OCI-LY7 (cell line): Measurements from ENCODE around the gene CDCA5. TPM values are rescaled to one million over a fixed set of nuclear protein-coding genes. Genes with fewer than 3 reads are reported as not detected.

ENCODE experiments used
- BruUV-seq: library from RNA; stranded (reverse); fragments of 400-500 nt; replicated peaks from 2 replicates; lab custom pipeline; 2021; lab: Mats Ljungman, UMichigan
- CTCF ChIA-PET: fragments of 300-600 bp; sonication (Branson Sonifier 250); formaldehyde crosslinking; loops from one replicate; lab custom pipeline; 2022; ENCODE audit warnings: antibody characterized with exemption; ENCODE audit not compliant: unreplicated experiment; lab: Charles Lee
- POLR2A ChIA-PET: fragments of 300-600 bp; sonication (Branson Sonifier 250); formaldehyde crosslinking; loops from one replicate; lab custom pipeline; 2022; ENCODE audit warnings: antibody characterized with exemption; lab: Charles Lee
- DNase-seq: peaks from one replicate; pipeline ENCODE4 v3.0.0-alpha.2; 2015; ENCODE audit warnings: low spot score
- H2AFZ ChIP-seq: fragments of 200-600 bp; sonication (generic), shearing (Covaris generic); 2 replicates; pipeline ENCODE4 v1.6.1; 2014; ENCODE audit warnings: mild to moderate bottlenecking, antibody characterized with exemption, low read length, moderate library complexity
- H3K27ac ChIP-seq: fragments of 200-600 bp; sonication (generic); 2 replicates; pipeline ENCODE4 v1.5.1; 2014; ENCODE audit warnings: mixed run types, low read depth, mild to moderate bottlenecking, moderate library complexity, low read length, inconsistent platforms; ENCODE audit not compliant: poor library complexity, severe bottlenecking
- H3K36me3 ChIP-seq: fragments of 200-600 bp; sonication (generic); 2 replicates; pipeline ENCODE4 v1.6.1; 2014; ENCODE audit warnings: mild to moderate bottlenecking, antibody characterized with exemption, low read length, moderate library complexity, mixed read lengths; ENCODE audit not compliant: insufficient read depth
- H3K4me1 ChIP-seq: fragments of 200-600 bp; sonication (generic); 2 replicates; pipeline ENCODE4 v1.5.1; 2014; ENCODE audit warnings: mild to moderate bottlenecking, low read length; ENCODE audit not compliant: insufficient read depth, poor library complexity, severe bottlenecking
- H3K4me2 ChIP-seq: fragments of 200-600 bp; sonication (generic); 2 replicates; pipeline ENCODE4 v1.6.1; 2014; ENCODE audit warnings: mild to moderate bottlenecking, low read length
- H3K4me3 ChIP-seq: fragments of 200-600 bp; sonication (generic); 2 replicates; pipeline ENCODE4 v1.5.1; 2014; ENCODE audit warnings: mild to moderate bottlenecking, low read depth, low read length; ENCODE audit not compliant: poor library complexity, severe bottlenecking
- H3K79me2 ChIP-seq: fragments of 200-600 bp; sonication (generic); 2 replicates; pipeline ENCODE4 v1.6.1; 2016; ENCODE audit warnings: low read depth, mild to moderate bottlenecking, low read length, moderate library complexity, mixed read lengths; ENCODE audit not compliant: insufficient read depth
- H3K9me2 ChIP-seq: fragments of 200-600 bp; sonication (generic); 2 replicates; pipeline ENCODE4 v1.6.1; 2016; ENCODE audit warnings: mild to moderate bottlenecking, low read length, mixed read lengths; ENCODE audit not compliant: insufficient read depth
- H3K9me3 ChIP-seq: fragments of 200-600 bp; sonication (generic); 2 replicates; pipeline ENCODE4 v1.6.1; 2014; ENCODE audit warnings: mild to moderate bottlenecking, mixed run types, low read length, mixed read lengths
- H4K20me1 ChIP-seq: fragments of 200-600 bp; sonication (generic); 2 replicates; pipeline ENCODE4 v1.6.1; 2014; ENCODE audit warnings: mild to moderate bottlenecking, antibody characterized with exemption, low read length, moderate library complexity, mixed read lengths; ENCODE audit not compliant: insufficient read depth
- CTCF ChIP-seq: fragments of 200-600 bp; sonication (generic); conservative IDR thresholded peaks from 2 replicates; pipeline ENCODE4 v1.5.1; 2014; ENCODE audit warnings: mild to moderate bottlenecking, antibody characterized with exemption, low read length, moderate library complexity, mixed read lengths
- EZH2phosphoT487 ChIP-seq: fragments of 200-600 bp; sonication (generic); IDR thresholded peaks from 2 replicates; pipeline ENCODE4 v1.6.1; 2018; ENCODE audit warnings: low read depth, borderline replicate concordance, mild to moderate bottlenecking, mixed run types, antibody characterized with exemption, low read length, moderate library complexity, mixed read lengths
- intact Hi-C: fragments of 100-400 bp; cut with micrococcal nuclease; formaldehyde crosslinking; loops from one replicate; pipeline ENCODE4 v1.10.0; 2022; ENCODE audit not compliant: unreplicated experiment
- total RNA-seq, 2 experiments: library from RNA; depleted of rRNA in 1 of 2; stranded (reverse); fragments of >200 nt in 1 of 2; shearing (Covaris generic) in 1 of 2; gene quantifications; 2 replicates each; pipeline ENCODE4 v1.2.3, GENCODE V29; 2014 to 2022

Gene CDCA5
- total RNA-seq, 2 experiments from 2014 or later = 135 to 151 TPM

- Histone ChIP-seq H3K9me3 (no peaks in the 10 kb centered on the region), H4K20me1 (peaks cover 8% of the 10 kb centered on the region; the same call in 1 of the 2 replicates), H2AFZ (no peak overlapping the region), H3K27ac (peak overlapping the region; percentile 36), H3K4me2 (peak overlapping the region; percentile 91; the same call in 1 of the 2 replicates), H3K4me1 (peaks cover 49% of the 10 kb centered on the region), H3K79me2 (peaks cover 4% of the 10 kb centered on the region; the same call in 1 of the 2 replicates), H3K36me3 (peaks cover 40% of the 10 kb centered on the region), H3K4me3 (peak overlapping the region; percentile 69), H3K9me2 (no peaks in the 10 kb centered on the region)
- no TSS peak for BruUV-seq
- TF ChIP-seq EZH2phosphoT487 (no peak), CTCF (no peak)
- intact Hi-C loops = loop anchor here (1.0 to 10.0 kb wide), 4 partner anchors 98 to 336 kb away; partner anchors contain the start of genes CDC42EP2 and SF1
- DNase-seq = no peak
- ChIA-PET POLR2A (interaction anchor here (1.0 to 2.2 kb wide), 4 partner anchors 13 to 386 kb away, joined by 3 to 14 read pairs (median 6); no protein-coding TSS in a partner anchor), CTCF (interaction anchor here (0.9 kb wide), 2 partner anchors 11 to 101 kb away, joined by 4 read pairs; partner anchors contain the start of gene FAU)
Measured at GRCh38 chr11:65111159-65111743, 27.4 kb upstream of the CDCA5 start.

- Histone ChIP-seq H3K9me3 (no peaks in the 10 kb centered on the region), H3K4me1 (peaks cover 41% of the 10 kb centered on the region), H2AFZ (no peak overlapping the region), H3K36me3 (peaks cover 36% of the 10 kb centered on the region), H3K9me2 (no peaks in the 10 kb centered on the region), H4K20me1 (peaks cover 8% of the 10 kb centered on the region; the same call in 1 of the 2 replicates), H3K27ac (peak overlapping the region; percentile 36), H3K4me2 (no peak overlapping the region), H3K79me2 (no peaks in the 10 kb centered on the region), H3K4me3 (no peak overlapping the region)
- ChIA-PET CTCF (interaction anchor here (0.5 kb wide), 1 partner anchor 99 kb away, joined by 3 read pairs; no protein-coding TSS in a partner anchor), POLR2A (interaction anchor here (0.7 to 2.2 kb wide), 4 partner anchors 12 to 308 kb away, joined by 3 to 14 read pairs (median 3); partner anchors contain the start of gene POLA2)
- intact Hi-C loops = loop anchor here (1.0 to 10.0 kb wide), 5 partner anchors 71 to 336 kb away; partner anchors contain the start of genes CAPN1, CDC42EP2 and SF1
- peak; percentile 87 for DNase-seq
- TF ChIP-seq EZH2phosphoT487 (no peak), CTCF (peak; percentile 93)
- BruUV-seq = no TSS peak
Measured at GRCh38 chr11:65110354-65110861, 26.6 kb upstream of the CDCA5 start.
